PC-9 (cell line): ENCODE measurements around the gene SMIM11.
"Not testable (repeated sequence)": the region's sequence is repeated elsewhere in the genome, so short reads cannot be mapped to it uniquely, and the experiment has no call there.

Experiments used
- CTCF ChIP-seq: fragments of 200-600 bp; sonication (generic); conservative IDR thresholded peaks from 2 replicates; pipeline ENCODE4 v1.6.1; 2017; ENCODE audit warnings: mixed run types, antibody characterized with exemption, mild to moderate bottlenecking, moderate library complexity
- EZH2 ChIP-seq: fragments of 200-600 bp; sonication (generic); IDR thresholded peaks from 2 replicates; pipeline ENCODE4 v1.8.0; 2017; ENCODE audit warnings: antibody characterized with exemption, low read depth

- TF ChIP-seq EZH2, CTCF: not testable (repeated sequence)
These were observed 30.8 kb downstream of the SMIM11 start for GRCh38 chr21:34406102-34406501.
